ENCODE data around the gene SLC17A1.

Gene SLC17A1

GRCh38 chr6:25831532-25832306, at the start of gene SLC17A1:
Gene SLC17A1, minus strand, starts transcription at chr6:25832052. Its CDS starts 1,495 bp downstream, at chr6:25830557.
- peak within 1 kb of the TSS; percentile 37 for H3K4me2 ChIP-seq (ENCODE audit: low read length)
- H3K27ac ChIP-seq (ENCODE audit: low read length): no peak within 1 kb of the TSS
- H3K4me3 ChIP-seq (ENCODE audit: low read length): no peak within 1 kb of the TSS

GRCh38 chr6:25880601-25881000, 48.7 kb upstream of the SLC17A1 start:
- no peaks in the 10 kb centered on the region for H3K36me3 ChIP-seq (replicated peaks; ENCODE audit: low read depth, low read length)

More at GRCh38 chr6:25831532-25832306, at the start of gene SLC17A1:
- H3K9me3 ChIP-seq (ENCODE audit: insufficient read depth, low read length): no peaks in the 10 kb centered on the region
- no peaks in the 10 kb centered on the region for H3K36me3 ChIP-seq (replicated peaks; ENCODE audit: low read depth, low read length)
- TF ChIP-seq EZH2phosphoT487 (IDR thresholded peaks at IDR 0.05; ENCODE audit: low read depth) (no peak), CTCF (IDR thresholded peaks at IDR 0.05; ENCODE audit: low read depth, low read length) (no peak)
- no peak within 1 kb of the TSS for H2AFZ ChIP-seq (ENCODE audit: low read depth, low read length)
- no peak within 1 kb of the TSS for H3K9ac ChIP-seq (ENCODE audit: low read length)
- H3K79me2 ChIP-seq (ENCODE audit: low read length): no peaks in the 10 kb centered on the region
- H4K20me1 ChIP-seq (ENCODE audit: insufficient read depth, low read length): no peaks in the 10 kb centered on the region
- H3K27me3 ChIP-seq (ENCODE audit: low read depth, low read length): 0 out of 2 replicates have a peak, but pooled peaks cover 7% of the 10 kb centered on the region
- peaks cover 14% of the 10 kb centered on the region for H3K4me1 ChIP-seq (ENCODE audit: low read length)

GRCh38 chr6:25878721-25879322, 47.0 kb upstream of the SLC17A1 start:
- no peaks in the 10 kb centered on the region for H3K4me1 ChIP-seq (ENCODE audit: low read length)
- H3K9ac ChIP-seq (ENCODE audit: low read length): no peak overlapping the region
- TF ChIP-seq CTCF (IDR thresholded peaks at IDR 0.05; ENCODE audit: low read depth, low read length) (no peak), EZH2phosphoT487 (IDR thresholded peaks at IDR 0.05; ENCODE audit: low read depth) (no peak)
- no peaks in the 10 kb centered on the region for H3K36me3 ChIP-seq (replicated peaks; ENCODE audit: low read depth, low read length)
- no peak overlapping the region for H3K4me2 ChIP-seq (ENCODE audit: low read length)
- peaks cover 2% of the 10 kb centered on the region; the same call in 1 of the 2 replicates for H3K27me3 ChIP-seq (ENCODE audit: low read depth, low read length)
- H3K27ac ChIP-seq (ENCODE audit: low read length): no peak overlapping the region
- H3K4me3 ChIP-seq (ENCODE audit: low read length): no peak overlapping the region
- no peaks in the 10 kb centered on the region for H3K9me3 ChIP-seq (ENCODE audit: insufficient read depth, low read length)
- no peak overlapping the region for H2AFZ ChIP-seq (ENCODE audit: low read depth, low read length)
- H3K79me2 ChIP-seq (ENCODE audit: low read length): no peaks in the 10 kb centered on the region
- no peaks in the 10 kb centered on the region for H4K20me1 ChIP-seq (ENCODE audit: insufficient read depth, low read length)

More at GRCh38 chr6:25880601-25881000, 48.7 kb upstream of the SLC17A1 start:
- no peak overlapping the region for H2AFZ ChIP-seq (ENCODE audit: low read depth, low read length)
- no peak overlapping the region for H3K4me3 ChIP-seq (ENCODE audit: low read length)
- no peaks in the 10 kb centered on the region for H3K79me2 ChIP-seq (ENCODE audit: low read length)
- H3K9me3 ChIP-seq (ENCODE audit: insufficient read depth, low read length): no peaks in the 10 kb centered on the region
- H4K20me1 ChIP-seq (ENCODE audit: insufficient read depth, low read length): no peaks in the 10 kb centered on the region
- H3K27ac ChIP-seq (ENCODE audit: low read length): no peak overlapping the region
- H3K27me3 ChIP-seq (ENCODE audit: low read depth, low read length): no peaks in the 10 kb centered on the region
- H3K9ac ChIP-seq (ENCODE audit: low read length): no peak overlapping the region
- no peak for TF ChIP-seq EZH2phosphoT487 (IDR thresholded peaks at IDR 0.05; ENCODE audit: low read depth)
- TF ChIP-seq CTCF (IDR thresholded peaks at IDR 0.05; ENCODE audit: low read depth, low read length): no peak
- H3K4me1 ChIP-seq (ENCODE audit: low read length): no peaks in the 10 kb centered on the region
- no peak overlapping the region for H3K4me2 ChIP-seq (ENCODE audit: low read length)

- Histone ChIP-seq H3K4me3 (ENCODE audit: low read length) (no peak overlapping the region), H3K27ac (ENCODE audit: low read length) (no peak overlapping the region), H3K9ac (ENCODE audit: low read length) (no peak overlapping the region), H3K79me2 (ENCODE audit: low read length) (no peaks in the 10 kb centered on the region), H3K4me1 (ENCODE audit: low read length) (no peaks in the 10 kb centered on the region), H2AFZ (ENCODE audit: low read depth, low read length) (no peak overlapping the region), H4K20me1 (ENCODE audit: insufficient read depth, low read length) (no peaks in the 10 kb centered on the region), H3K27me3 (ENCODE audit: low read depth, low read length) (peaks cover 2% of the 10 kb centered on the region; the same call in 1 of the 2 replicates), H3K9me3 (ENCODE audit: insufficient read depth, low read length) (no peaks in the 10 kb centered on the region), H3K4me2 (ENCODE audit: low read length) (no peak overlapping the region), H3K36me3 (replicated peaks; ENCODE audit: low read depth, low read length) (no peaks in the 10 kb centered on the region)
- TF ChIP-seq CTCF (IDR thresholded peaks at IDR 0.05; ENCODE audit: low read depth, low read length) (no peak), EZH2phosphoT487 (IDR thresholded peaks at IDR 0.05; ENCODE audit: low read depth) (no peak)
These were observed 44.2 kb upstream of the SLC17A1 start for GRCh38 chr6:25875926-25876602.
